Measurements from ENCODE around the gene SOX21.

Gene SOX21

DNA sequence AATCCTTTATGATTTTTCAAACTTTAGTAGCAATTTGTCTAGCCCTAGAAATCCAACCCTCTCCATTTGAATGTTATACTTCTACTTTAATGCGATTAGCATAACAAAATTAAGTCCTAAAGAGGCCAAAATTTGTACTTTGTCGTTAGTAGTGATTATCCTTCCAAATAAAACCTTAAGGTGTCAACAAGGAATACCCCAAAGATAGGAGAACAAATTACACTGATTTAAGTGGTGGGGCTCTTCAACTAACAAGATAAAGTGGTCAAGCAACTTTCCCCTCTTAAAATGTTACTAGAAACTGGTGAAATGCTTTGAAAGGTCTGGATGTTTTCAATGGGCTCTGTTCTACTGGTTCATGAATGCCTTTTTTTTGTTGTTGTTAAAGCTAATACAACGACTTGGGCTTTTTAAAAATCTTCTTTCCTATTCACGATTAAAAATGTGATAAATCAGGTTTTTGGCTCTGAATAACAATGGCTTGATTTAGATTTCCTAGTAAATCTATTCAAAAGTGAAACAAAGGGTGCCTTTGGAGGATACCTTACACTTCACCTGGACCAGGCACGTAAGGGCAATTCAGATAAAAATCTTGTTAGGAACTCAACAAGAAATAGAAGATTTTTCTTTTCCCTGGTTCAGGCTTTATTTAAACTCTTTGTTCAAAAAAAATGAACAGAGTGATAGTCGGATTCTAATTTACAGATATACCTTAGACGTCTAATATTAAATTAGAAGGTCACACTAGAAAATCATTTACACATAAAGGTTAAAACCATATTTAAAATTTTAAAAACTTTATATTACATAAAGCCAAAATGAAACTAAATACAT, 3.1 kb downstream of the SOX21 start:
- no peak for DNase-seq (ENCODE audit: low read depth in 2 of 2)

DNA sequence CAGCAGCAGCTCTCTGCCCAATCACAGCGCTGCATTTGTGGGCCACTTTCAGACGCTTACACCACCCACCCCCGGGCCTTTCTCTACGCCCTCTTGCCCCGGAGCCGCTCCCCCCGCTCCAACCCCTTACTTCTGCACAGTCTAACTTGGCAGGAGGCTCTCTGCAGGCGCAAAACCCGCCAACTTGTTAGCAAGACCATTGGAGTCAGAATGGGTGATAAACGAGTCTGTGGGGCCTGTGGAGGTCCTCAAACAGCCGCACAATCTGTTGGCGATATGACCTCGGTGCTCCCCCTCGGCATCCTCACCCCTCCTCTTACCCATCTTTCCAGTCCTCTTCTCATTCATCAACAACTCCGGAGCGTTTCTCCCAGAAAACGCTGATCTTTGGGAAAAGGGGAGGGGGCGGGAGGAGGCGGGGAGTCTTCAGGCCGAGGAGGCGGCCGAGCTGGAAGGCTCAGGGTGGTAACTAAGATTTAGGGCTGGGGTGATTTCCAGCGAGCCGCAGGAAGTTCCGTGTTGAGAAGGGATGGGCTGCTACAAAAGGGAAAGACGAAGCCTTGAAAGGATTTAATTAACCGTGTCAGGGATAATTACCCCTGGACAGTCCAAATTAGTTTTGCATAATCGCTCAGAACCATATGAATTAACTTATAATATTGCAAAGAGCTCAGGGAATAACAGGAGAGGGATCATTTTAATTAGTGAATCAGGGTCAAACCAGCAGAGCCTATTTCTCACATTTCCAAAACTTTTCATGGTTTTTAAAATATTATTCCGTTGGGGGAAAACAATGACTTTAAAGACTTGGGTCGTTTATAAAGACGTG, 4.1 kb downstream of the SOX21 start:
- no peak for DNase-seq (ENCODE audit: low read depth in 2 of 2)

DNA sequence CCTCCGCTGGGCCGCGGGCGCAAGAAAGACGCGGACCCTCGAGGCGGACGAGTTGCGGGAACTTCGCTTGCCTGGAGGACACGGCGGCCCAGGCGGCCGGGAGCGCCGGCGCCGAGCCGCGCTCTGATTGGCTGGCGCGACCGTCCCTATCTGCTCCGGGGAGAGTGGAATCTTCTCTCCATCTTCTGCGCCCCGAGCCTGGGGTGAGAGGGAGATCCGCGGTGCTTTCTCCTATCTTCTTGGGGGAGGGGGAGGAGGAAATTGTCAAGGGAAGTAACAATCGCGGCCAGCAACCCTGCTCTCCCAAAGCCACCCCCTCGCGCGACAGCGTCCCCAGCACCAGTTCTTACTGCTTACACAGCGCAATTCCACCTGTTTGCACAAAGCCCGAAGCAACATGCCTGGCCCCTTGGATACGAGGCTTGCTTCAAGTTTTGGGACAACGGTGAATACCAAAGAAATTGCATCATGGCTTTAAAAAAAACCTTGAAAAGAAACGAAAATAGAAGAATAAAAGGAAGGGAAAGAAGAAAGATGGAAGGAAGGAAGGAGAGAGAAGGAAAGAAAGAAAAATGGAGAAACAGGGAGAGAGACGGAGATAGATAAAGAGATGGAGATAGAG, 4.8 kb downstream of the SOX21 start:
- no peak for DNase-seq (ENCODE audit: low read depth in 2 of 2)

DNA sequence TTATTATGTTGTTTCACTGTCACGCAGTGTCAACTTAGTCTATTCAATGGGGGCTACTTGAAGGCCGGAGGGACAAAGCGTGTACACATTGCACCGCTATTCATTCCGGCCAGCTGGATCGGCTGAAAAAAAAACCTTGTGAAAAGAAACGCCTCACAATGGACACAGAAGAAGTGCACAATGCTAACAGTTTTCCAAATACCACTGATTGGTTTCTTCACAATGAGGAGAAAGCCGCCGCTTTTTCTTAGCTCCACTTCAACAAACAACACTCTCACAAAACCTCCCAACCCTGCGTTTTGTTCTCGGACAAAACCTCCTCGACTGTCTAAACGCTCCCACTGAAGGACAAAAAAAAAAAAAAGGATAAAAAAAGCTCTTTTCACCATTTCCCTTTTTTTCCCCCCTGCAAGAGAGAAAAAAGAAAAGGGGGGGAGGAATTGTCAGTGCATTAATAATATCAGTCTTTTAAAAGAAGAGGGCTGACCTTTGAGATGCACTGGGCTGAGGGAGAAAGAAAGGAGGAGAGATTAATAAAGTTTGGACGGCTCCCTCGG, 5.4 kb downstream of the SOX21 start:
- no peak for DNase-seq (ENCODE audit: low read depth in 2 of 2)

DNA sequence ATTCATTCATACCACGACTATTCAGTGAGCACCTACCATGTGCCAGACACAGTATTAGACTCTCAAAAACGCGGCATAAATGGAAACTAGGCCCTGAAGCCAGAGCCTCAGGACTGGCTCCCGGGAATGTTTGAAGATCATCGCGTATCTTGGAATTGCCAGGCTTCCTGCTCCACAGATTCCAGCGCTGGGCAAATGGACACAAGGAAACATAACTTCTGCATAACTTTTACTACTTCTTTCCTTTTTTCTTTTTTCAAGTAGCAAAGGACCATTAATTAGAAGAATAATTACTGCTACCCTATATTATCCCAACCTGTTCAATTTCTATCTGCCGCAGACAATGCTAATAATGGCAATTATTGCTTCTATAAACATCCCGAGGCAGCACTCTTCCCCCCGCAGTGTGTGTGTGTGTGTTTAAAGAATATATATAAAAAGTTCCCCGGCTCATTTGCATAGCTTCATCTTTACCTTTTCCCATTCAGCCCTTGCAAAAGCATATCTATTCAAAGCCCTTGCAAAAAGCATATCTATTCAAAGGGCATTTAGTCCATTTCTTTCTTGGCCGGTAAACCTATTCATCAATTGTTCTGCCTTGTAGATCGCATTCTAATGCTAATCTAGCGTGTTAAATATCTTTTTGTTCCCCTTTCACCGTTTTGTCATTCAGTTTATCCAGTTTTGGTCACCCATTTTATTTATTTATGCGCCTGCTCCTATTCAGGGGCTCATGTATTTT, 6.1 kb downstream of the SOX21 start:
- no peak for DNase-seq (ENCODE audit: low read depth in 2 of 2)

DNA sequence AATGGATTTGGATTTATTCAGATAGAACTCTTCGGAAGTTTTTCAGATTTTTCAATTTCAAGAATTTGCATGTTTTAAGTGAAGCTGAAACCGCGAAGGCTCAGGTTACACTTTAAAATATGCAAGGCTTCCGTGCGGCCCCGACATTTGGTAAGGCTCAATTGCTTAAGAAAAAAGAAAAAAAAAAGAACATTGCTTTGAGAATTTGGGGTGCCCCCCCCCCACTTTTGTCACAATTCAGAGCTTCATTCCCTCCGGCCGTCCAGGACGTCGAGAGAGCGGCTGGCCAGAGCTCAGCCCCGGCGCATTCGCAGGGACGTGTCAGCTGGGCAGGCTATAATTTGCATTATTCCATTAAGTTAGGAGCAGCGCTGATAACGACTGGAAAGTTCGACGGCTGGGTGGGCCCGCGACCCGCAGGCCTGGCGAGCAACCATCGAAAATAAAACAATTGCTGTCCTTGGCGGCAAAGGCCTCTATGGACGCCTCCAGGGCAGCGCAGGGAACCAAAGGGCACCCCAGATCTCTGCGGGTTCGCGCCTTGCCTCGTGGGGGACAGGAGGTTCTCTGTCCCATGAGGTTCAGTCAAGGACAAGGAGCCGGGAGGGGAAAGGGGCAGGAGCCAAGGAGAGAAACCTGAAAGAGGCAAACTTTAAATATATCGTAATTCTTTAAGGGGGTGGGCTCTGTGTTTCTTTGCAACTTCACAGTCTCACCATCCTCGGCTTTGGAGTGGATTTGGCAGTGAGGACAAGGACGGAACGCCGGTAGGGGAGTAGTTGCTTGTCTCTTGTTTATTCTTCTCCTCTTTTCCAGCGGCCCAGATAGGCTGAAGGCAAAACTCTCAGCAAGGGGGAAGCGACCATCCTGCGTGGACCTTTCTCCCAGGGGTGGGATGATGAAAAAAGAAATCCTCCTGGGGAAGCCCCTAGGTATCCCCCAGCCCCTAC, 7.0 kb downstream of the SOX21 start:
- DNase-seq (ENCODE audit: low read depth in 2 of 2) = peak; percentile 7 to 11

DNA sequence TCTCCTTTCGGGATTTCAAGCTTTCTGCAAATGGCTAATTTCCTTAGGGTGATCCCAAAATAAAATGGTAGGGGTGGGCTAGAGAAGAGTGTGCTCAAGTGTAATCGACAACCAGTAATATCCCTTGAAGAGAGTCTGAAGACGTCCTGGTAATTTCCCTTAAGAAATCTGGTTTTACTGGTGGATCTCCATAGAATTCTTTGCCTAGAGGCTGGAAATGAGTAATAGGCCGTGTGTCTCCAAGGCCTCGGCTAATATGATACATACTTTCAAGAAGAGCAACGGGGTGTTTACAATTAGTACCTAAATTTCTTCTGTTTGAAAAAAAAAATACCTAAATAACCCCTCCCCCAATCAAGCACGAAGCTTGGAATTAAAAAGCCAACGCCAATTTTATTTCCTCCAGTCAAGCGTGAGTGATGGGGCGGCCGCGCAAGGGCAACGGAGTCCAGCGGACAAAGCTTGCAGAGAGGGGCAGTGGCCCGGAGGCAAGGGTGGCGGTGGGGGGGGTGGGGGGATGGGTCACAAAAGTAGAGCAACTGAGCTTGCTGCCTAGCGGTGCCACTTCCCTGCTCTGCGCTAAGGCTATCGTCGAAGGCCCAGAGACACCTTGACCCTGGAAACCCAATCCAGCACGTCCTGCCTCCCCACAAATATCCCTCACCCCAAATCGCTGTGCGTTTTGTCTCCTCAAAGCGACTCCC, 7.8 kb downstream of the SOX21 start:
- DNase-seq (ENCODE audit: low read depth in 2 of 2) = no peak

DNA sequence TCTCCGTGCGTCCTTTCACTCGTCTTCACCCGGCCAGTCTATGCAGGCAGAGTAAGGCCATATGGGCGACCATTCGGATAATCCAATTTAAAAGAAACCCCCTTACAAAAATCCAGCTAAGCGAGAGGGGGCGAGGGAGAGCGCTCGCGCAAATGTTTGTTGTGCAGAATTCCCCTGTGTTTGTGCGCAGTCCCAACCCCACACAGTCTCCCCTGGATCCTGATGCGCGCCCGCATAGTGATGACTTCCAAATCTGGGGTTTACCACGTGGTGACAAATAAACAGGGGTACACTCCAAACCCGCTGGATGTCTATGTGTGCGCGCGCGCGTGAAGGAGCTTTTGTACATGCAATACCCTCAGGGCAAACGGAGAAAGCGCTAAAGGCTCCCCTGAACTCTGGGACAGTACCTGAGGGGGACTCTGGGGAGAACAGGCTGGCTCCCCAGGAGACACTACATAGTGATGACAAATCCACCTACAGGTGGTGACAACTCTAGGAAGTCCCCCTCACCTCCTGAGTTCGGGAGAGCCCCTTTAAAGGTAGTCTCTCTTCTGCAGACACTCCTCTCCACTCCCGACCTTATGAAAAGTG, 8.5 kb downstream of the SOX21 start:
- no peak for DNase-seq (ENCODE audit: low read depth in 2 of 2)

DNA sequence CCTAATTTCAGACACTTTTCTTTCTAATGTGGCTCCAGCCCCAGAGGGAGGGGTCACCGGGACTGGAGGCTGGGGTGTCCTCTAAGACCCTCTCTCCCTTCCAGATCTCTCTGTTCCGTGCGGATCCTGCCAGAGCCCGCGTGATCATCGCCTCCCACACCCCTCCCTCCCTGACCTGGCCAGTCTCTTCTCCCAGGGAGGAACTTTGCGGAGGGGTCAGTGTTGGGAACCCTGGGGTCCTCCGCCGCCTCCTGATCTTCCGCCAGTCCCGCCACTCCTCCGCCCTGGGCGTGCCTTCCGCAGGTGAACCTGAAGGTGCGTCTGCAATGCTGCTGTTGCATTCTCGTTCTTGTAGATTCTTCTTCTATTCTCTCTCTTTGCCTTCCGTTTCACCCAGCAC, 9.1 kb downstream of the SOX21 start:
- DNase-seq (ENCODE audit: low read depth in 2 of 2) = no peak

DNA sequence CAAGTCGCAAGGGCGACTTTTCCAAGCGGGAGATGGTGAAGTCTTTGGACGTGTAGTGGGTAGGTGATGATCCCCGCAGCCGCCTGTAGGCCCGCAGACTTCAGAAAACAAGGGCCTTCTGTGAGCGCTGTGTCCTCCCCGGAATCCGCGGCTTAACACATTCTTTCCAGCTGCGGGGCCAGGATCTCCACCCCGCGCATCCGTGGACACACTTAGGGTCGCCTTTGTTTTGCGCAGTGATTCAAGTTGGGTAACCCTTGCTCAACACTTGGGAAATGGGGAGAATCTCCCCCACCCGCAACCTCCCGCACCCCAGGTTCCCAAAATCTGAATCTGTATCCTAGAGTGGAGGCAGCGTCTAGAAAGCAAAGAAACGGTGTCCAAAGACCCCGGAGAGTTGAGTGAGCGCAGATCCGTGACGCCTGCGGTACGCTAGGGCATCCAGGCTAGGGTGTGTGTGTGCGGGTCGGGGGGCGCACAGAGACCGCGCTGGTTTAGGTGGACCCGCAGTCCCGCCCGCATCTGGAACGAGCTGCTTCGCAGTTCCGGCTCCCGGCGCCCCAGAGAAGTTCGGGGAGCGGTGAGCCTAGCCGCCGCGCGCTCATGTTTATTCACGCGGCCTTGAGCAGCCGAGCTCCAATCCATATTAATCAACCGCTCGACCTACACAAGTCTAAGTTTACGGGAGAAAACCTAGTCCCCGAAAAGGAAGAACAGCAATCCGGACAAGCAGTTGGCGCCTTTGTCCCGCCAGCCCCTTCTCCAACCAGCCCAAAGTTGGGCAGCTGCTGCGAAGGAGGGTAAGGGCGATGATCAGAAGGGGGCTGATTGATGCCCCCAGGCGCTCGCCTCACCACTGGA, 9.9 kb downstream of the SOX21 start:
- DNase-seq (ENCODE audit: low read depth in 2 of 2) = no peak

DNA sequence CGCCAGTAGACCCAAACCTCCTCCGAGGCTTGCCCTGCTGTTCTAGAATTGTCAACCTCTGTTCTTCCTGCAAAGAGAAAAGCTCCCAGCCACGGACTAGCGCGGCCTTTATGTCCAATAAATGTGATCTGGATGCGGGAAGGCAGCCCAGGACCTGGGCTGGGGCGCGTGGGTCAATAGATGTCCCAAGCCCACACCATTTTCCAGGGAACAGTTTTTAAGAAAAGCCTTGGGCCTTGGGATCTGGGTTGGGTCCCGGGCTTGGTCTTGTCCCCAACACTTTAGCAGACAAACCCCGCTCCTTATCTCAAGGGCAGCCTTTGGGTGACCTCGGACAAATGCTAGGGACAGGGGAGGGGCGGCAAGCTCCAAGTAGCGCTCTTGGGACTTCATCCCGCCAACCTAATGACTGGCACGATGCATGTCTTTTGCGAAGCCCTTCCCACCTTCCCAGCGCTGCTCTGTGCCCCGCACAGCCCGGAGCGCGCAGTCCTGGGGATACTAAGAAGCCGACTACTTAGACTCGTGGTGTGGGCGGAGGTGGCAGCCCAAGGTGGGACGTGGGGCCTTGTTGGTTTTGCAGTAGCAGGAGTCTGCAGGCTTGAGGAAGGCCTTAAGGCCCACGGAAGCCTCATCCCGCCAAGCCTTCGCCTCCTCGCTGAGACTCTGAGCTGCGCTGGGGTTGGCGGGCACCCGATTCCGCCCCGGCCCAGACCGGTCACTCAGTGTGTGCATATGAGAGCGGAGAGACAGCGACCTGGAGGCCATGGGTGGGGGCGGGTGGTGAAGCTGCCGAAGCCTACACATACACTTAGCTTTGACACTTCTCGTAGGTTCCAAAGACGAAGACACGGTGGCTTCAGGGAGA, 10.8 kb downstream of the SOX21 start:
- DNase-seq (ENCODE audit: low read depth in 2 of 2) = no peak

DNA sequence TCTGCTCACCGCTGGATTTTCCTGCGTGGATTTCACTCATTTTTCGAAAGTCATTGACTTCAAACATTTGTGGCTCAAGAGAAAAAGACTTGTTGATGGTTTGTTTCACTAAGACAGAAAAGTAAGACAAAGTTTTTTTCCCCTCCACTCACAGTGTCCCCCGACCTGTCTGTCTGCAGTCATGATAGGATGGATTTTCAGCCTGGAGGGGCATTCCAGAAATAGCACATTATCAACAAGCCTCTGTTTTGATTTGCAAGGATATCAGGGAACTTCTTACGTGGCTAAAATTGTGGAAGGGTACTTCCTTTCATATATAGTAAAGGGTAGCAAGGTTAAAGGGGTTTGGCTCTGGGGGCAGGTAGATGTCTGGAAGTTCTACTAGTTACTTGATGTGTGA, 11.8 kb downstream of the SOX21 start:
- no peak for DNase-seq (ENCODE audit: low read depth in 2 of 2)

DNA sequence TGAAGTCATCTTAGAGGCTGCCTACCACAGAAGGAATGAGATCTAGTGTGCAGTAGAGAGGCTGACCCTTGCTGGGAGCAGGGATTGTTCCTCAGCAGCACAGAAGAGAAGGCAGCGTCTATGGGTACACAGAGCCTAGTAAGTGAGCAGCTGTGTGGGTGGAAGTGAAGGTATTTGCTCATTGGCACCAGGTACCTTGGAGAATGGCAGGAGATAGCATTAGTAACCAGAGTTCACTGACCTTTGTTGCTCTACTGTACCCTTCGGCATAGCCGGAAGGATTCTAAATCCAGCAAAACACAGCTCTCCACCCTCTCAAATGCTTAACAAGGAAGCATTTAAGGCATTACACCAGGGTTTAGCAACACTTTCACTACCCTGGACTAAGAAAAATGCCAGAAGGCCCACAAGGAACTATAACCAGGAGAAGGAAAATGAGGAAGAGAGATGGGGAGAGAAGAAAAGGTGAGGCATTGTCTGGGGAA, 12.3 kb downstream of the SOX21 start:
- DNase-seq (ENCODE audit: low read depth in 2 of 2) = no peak

DNA sequence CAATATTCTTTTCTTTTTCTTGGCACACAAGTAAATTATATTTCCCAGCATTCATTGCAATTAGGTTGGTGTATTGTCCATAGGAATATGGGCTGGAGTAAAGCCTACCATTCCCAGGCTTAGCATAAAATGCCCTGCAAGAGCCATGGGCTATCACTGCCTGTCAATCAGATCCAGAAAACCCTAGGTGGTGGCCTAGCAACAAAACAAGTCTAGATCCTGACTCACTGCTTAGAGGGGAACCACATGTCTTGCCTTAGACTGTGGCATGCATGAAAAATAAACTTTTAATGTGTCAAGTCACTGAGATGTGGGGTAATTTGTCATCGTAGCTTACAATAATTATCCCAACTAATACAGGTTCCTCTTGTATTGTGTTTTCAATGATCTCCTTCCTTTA, 16.2 kb downstream of the SOX21 start:
- DNase-seq (ENCODE audit: low read depth in 2 of 2) = no peak

DNA sequence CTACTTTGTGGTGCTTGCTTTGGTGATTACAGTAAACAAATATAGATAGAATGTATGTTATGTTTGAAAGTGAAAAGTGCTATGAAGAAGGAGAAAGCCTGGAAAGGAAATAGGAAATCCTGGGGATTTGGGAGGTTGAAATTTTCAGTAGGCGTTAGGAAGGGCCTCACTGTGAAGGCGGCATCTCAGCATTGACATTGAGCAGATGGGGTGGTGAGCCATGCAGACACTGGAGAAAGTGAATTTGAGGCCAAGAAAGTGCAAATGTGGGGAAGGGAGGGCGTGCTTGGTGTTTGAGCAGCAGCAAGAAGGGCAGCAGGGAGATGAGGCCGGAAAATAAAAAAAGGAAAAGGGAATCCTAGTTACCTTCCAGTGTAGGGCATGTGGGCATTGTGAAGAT, 20.3 kb downstream of the SOX21 start:
- no peak for DNase-seq (ENCODE audit: low read depth in 2 of 2)

DNA sequence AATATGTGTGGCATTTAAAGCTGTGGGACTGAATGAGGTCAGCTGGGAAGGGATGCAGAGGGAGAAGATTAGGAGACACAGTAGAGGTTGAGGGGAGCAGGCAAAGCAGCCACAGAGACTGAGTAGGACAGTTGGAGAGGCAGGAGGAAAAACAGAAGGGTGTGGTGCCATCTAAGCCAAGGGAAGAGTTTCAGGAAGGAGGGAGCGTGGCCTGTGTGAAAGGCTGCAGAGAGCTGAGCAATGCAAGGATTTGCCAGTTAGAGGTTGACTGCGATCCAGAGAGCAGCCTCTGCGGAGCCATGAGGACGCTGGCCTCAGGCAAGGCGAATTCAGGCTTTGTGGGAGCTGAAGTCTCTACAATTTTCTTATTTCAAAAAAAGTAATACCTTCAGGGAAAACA, 28.9 kb downstream of the SOX21 start:
- DNase-seq (ENCODE audit: low read depth in 2 of 2) = no peak

DNA sequence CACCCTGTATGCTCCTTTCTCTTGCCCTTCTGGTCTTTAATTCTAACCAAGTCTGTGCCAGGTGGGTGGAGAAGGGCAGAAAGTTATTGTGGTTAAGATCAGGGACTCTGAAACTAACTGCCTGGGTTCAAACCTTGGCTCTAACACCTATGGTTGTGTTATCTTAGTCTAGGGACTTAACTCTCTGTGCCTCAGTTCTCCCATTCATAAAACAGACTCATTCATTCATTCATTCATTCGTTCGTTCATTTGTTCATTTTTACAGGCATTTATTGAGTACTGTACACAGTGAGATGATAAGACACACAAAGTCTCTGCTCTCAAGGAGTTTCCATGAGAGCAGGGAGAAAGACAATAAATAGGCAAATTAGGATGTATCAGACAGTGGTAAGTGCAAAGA, 30.1 kb downstream of the SOX21 start:
- DNase-seq (ENCODE audit: low read depth in 2 of 2) = no peak

Measured in fibroblast of skin of left quadriceps (primary cell).